Stimulated activated CD4-positive, alpha-beta T cell treated with anti-CD3 and anti-CD28 coated beads, Interleukin-12 subunit alpha, Interleukin-12 subunit beta, amount 100 ng/mL, for 48 hours (primary cell): ENCODE measurements around the gene C1orf198.

ENCODE experiments used
- DNase-seq, 3 donors: peaks; one replicate each; pipeline ENCODE4 v3.0.0-alpha.2; 2020; ENCODE audit warnings: low read depth in 2 of 3, low spot score in 1 of 3

Gene C1orf198

DNA sequence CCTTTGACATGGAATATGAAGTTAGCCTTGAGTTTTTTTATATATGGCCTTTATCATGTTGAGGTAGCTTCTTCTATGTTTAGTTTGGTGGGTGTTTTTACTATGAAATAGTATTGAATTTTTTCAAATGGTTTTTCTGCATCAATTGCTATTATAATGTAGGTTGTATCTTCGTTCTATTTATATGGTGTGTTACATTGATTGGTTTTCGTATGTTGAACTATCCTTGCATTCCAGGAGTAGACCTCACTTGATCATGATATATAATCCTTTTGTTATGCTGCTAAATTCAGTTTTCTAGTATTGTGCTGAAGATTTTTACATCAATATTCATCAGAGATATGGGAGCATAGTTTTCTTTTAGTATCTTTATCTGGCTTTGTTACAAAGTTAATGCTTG is 55.8 kb downstream of the C1orf198 start:
- DNase-seq, result no peak

- no peak for DNase-seq
Measured at GRCh38 chr1:230809256-230809990, 58.9 kb downstream of the C1orf198 start.

DNA sequence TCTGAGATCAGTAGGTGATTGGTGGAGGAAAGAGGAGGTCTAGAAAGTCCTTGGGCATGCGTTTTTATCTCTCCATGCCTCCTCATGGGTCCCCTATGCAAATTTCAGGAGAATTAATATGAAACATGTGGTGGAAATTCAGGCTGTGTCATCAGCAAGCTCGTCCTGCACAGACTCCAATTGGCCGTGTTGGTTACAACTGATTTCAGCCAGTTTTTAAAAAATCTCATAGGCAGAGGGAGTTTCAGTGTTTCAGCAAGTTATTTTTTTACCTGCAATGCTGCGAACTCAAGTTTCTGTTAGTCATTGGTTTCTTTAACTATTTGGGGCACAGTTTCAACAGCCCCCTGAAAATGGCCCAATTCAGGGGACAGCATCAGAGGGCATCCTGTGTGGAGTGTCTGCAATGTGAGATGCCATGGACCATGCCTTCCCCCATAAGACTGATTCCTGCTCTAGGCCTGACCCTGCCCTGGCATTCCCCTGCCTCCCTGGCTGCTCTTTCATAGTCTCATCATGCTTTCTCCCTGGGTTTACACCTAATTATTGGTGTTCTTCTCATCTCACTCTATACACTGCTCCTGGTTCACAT is 59.9 kb downstream of the C1orf198 start:
- no peak for DNase-seq

DNA sequence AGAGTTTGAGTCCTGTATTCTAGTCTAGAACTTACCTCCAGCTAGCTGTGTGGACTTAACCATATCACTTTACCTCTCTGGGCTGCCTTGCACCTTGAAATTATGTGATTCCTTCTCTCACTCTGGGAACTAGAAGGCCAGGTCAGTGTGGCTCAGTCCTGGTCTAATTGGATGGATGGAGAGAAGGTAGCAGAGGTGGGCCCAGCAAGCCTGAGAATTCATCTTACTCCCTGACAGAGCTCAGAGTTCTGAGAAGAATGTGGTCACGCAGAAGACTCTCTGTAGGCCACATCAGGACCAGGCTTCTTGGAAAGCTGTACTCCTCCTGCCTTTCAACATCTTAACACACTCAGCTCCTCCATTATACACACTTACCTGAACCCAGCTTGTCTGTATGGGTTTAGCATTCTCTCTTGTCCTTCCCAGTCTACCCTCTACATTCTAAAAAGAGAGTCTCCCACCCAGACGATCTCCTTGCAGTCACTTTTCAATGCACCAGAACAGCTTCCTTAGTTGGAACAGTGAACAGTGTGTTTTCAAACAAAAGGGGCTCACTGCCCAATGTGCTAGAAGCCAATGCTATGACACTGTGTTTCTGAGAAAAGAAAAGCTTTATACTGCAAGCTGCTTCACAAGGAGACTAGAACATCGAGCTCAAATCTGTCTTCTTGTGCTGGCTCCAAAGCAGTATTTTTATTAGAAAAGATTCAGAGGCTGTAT is 60.6 kb downstream of the C1orf198 start:
- DNase-seq, result no peak

DNA sequence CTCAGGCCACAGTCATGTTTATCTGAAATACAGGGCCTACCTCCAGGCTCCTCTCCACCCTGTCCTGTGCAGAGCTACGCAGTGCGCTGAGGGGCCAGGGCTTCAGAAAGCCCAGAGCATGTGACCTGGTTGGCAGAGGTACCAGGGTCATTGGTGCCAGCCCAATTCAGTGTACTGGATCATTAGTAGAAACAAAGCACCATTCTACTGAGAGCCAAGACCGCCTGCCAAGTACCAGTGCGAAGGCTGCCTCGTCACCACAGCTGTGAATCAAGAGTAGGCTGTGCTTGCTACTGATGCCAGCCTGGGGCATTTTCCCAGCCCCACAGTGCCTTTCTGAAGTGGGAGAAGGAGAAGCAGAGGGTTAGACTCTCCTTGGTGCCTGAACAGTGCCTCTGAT is 61.3 kb downstream of the C1orf198 start:
- DNase-seq, result no peak

GRCh38 chr1:230806552-230806951 is 61.8 kb downstream of the C1orf198 start:
- DNase-seq, result no peak

DNA sequence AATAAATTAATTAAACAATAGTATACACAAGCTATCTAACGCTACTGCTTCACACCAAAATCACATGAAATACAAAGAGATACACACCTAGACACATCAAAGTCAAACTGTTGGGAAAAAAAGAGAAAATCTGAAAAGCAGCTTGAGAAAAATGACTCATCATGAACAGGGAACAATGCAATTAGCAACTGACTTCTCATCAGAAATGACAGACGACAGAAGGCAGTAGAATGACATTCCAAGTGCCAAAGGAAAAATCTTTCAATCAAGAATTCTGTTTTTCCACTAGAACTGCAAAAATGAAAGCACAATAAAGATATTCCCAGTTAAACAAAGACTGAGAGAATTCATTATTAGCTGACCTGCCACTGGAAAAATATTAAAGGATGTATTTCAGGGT is 63.9 kb downstream of the C1orf198 start:
- no peak for DNase-seq

DNA sequence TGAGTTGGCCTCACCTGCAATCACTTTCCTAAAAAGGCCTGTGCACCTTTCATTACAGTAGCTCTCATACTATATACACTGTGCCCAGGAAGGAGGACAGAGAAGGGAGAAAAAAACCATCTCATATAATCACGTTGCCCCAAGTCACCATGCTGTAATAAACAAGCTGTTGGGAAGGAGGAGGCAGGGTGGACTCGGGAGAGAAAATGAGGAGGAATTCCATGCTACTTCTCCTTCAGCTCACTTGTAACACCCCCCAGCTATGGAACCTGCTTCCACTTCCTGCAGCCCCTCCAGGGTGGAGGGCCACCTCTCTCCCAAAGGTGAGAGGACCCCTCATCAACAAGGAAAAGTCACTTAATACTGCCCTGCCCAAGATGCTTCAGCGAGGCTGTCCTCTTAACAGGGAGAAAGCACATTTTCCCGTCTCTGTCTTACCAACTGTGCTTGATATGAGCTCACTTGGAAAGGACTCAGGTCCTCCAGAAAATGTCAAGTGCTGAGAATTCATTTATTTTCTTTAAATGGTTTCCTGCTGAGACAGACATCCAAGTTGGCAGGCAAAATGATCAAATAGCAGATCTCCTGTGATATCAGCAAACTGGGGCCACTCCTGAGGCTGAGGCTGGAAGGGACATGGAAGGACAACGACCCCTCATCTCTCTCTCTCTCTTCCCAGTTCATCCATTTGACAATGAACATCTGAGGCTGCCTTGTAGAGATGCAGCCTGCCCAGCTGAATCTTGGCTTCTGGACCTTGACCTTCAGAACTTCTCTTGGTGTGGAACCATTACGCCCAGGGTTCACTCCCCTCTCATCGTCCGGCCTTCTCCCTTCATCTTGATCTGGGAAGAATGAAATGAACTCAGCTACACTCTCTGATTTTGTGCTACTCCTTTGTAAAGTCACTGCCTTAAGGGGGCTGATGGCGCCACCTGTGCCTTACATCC is 67.2 kb downstream of the C1orf198 start:
- no peak for DNase-seq

GRCh38 chr1:230798491-230798890 is 69.8 kb downstream of the C1orf198 start:
- no peak for DNase-seq

GRCh38 chr1:230797942-230798365 is 70.4 kb downstream of the C1orf198 start:
- DNase-seq, result no peak

DNA sequence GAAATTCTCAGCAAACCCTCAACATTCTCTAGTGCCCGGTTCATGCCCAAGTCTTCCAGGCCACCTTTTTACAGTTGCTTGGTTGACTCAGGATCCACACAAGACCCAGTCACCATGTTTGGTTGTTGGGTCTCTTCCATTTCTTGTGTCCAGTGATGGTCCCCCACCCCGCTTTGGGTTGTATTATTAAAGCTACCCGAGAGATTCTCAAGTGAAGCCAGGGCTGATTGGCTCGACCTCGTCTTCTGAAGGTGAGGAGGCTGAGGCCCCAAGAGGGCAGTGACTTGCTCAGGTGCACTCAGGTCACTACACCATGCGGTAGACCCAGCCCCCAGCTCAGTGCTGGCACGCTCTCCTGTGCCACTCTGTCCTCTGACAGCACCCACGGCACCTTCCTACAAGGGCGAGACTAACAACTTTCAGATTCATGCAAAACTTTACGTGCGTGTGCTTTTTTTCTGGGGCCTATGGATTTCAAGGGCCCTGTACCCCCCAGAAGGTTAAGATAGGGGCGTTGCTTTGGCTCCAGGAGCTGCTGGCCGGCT is 70.9 kb downstream of the C1orf198 start:
- no peak for DNase-seq

DNA sequence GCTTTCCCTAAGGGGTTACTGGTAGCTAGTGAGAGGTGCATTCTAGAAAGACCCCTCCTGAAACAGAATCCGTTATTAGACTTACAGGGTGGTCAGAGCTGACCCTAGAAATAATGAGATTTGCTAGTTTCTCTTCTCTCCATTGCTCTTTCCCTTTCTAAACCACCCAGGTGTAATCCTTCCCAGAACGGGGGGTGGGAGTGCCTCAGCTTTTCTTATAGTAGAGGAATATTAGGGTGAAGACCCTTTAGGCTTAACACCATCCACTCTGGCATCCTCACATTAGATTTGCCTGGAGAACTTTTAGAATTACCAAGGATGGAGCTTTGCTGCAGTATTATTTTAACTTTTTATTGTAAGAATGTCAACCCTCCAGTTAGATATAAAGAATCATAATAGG is 71.7 kb downstream of the C1orf198 start:
- DNase-seq, result no peak

DNA sequence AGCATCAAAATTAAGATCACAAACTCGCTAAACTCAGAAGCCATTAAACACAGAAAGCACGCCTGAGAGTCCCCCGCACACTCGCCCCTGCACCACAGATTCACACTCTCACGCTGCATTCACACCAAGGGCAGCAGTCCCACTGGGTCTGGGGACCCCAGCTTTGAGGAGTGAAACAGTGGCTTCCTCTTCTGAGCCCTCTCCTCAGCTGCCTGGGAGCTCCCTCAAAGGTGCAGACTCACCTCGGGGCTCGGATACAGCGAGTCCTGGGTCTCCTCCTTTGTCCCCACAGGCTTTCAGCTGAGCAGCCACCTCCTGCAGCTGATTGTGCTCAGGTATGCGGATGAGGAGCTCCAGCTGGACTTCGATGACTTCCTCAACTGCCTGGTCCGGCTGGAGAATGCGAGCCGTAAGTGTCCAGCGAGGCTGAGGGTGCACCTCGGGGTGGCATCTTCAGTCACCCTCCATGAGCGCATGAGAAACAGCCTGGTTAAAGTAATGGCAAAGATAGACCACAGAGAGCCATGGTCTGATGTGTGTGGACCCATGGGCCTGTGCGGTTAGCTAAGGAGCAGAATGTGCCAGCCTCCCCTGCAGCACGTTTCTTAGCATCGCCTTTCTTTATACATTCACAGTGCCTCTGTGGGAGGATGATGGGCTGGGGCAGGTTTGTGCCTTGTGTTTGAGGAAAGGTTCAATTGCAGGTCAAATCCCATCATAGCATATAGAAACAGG is 73.3 kb downstream of the C1orf198 start:
- no peak for DNase-seq

DNA sequence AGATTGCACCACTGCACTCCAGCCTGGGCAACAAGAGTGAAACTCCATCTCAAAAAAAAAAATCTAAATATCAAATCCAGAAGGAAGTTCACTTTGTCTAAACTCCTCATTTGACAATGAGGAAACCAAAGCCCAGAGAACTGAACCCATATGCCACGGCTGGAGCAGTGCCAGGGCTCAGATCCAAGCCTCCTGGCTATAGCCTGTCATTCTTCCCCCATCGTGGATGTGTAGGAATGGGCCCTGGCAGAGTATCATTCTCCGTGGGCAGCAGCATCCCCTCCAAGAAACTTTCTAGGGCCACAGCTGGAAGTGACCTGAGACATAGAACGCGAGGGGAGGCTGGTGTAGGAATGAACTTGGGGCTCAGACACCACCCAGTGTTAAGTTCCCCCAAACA is 73.9 kb downstream of the C1orf198 start:
- no peak for DNase-seq

GRCh38 chr1:230793463-230793745 is 74.9 kb downstream of the C1orf198 start:
- no peak for DNase-seq

DNA sequence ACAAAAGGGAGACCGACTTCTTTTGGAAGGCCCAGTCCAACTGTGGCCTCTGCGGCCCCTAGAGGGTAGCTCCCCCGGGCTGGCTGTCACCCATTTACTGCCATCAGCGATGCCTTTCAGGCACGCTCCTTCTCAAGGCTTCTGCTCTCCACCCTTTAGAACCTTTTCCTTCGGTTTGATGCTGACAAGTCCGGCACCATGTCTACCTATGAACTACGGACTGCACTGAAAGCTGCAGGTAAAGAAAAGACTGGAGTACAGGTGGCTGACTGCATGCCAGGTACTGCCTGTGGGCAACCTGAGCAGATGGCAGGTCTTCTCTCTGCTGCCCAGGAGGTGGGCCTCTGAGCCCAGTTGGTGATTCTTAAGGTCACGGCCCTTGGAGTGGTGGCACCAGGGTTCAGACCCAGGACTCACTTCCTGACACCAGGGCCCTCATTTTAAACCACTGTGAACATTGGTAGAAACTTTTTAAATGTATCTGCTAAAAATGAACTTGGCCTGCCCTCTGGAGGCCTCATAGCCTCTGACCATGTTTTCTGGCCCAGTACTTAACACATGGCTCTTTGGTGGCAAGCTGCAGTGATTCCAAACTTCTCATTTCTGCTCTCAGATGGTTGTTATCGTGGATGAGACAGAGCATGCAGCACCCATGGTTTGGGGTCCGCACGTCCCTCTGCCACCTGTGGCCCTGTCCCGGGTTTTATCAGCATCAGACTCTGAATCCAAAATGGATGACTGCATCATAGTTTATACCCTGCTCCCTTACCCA is 75.4 kb downstream of the C1orf198 start:
- DNase-seq, result no peak

- no peak for DNase-seq
Measured at GRCh38 chr1:230791986-230792564, 76.2 kb downstream of the C1orf198 start.

DNA sequence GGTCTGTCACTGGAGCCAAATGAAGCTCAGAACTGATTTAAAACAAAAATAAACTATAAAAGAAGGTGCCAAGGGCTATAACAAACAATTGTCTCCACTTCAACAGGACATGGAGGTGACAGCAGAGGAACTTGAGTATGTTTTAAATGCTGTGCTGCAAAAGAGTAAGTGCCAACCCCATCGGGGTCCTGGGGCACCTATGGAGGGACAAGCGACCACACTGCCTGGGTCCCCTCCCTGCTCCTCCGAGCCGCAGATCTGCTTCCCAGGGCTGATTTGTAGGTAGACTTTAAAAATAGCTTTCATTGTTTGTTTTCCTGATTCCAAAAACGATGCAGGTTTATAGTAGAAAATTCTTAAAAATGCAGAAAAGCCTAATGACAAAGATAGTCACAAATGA is 78.3 kb downstream of the C1orf198 start:
- DNase-seq, result no peak

- DNase-seq, result no peak
Measured at GRCh38 chr1:230788561-230789275, 79.6 kb downstream of the C1orf198 start.
